ENCODE data around the gene BLOC1S1. TPM values are rescaled to one million over a fixed set of nuclear protein-coding genes. Genes with fewer than 3 reads are reported as not detected.
A peak's percentile ranks its signal among the peaks of the same experiment; 100 is the strongest.

BLOC1S1 gene
- total RNA-seq, 1 donor from 2014 or later, result 134 TPM

DNA sequence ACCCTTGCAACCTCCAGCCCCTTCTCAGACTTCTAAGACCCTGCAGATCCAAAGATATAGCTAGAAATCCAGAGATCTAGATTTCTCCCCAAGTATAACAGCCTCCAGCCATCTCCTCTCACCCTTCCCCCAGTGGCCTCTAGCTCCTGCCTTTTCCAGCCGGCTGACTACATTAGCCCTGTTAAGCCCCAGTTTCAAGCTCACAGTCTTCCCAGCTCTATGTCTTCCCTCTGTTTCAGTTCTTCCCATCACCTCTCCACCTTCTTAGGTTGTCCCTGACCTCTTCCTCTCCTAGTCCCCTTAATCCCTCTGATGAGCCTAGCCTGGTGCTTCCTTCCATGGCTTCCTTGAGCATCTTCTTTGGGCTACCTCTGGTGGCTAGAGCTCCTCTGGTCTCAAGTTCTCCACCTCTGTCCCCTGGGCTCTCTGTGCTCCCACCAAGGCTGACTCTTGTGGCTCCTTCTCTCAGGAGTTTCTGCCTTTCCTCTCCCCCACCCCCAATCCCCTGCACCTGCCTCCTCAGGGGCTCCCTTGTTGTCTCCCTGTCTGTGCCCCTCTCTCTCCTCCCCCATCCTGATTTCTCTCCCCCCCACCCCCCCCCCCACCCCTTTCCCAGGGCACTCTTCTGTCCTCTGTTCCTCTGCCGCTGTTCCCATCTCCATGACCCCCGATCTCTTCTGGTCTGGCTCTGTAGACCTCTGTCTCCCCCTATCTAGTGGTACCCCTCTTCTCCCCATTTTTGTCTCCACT is 26.3 kb downstream of the BLOC1S1 start:
- no peak overlapping the region for H3K4me3 ChIP-seq
- H3K27me3 ChIP-seq (ENCODE audit: low read depth), result no peaks in the 10 kb centered on the region
- H3K4me1 ChIP-seq, result peaks cover 29% of the 10 kb centered on the region
- TF ChIP-seq, protein P1, sequence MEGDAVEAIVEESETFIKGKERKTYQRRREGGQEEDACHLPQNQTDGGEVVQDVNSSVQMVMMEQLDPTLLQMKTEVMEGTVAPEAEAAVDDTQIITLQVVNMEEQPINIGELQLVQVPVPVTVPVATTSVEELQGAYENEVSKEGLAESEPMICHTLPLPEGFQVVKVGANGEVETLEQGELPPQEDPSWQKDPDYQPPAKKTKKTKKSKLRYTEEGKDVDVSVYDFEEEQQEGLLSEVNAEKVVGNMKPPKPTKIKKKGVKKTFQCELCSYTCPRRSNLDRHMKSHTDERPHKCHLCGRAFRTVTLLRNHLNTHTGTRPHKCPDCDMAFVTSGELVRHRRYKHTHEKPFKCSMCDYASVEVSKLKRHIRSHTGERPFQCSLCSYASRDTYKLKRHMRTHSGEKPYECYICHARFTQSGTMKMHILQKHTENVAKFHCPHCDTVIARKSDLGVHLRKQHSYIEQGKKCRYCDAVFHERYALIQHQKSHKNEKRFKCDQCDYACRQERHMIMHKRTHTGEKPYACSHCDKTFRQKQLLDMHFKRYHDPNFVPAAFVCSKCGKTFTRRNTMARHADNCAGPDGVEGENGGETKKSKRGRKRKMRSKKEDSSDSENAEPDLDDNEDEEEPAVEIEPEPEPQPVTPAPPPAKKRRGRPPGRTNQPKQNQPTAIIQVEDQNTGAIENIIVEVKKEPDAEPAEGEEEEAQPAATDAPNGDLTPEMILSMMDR (IDR thresholded peaks at IDR 0.05), result no peak
- no peaks in the 10 kb centered on the region for H3K9me3 ChIP-seq
- intact Hi-C loops (cut with DNase I), result loop anchor here (10.0 kb wide), 1 partner anchor 193 kb away; the partner anchor contains the start of gene DGKA
- ATAC-seq, result no peak
- H3K36me3 ChIP-seq, result no peaks in the 10 kb centered on the region
- no peak overlapping the region for H3K27ac ChIP-seq
- no peak for DNase-seq

DNA sequence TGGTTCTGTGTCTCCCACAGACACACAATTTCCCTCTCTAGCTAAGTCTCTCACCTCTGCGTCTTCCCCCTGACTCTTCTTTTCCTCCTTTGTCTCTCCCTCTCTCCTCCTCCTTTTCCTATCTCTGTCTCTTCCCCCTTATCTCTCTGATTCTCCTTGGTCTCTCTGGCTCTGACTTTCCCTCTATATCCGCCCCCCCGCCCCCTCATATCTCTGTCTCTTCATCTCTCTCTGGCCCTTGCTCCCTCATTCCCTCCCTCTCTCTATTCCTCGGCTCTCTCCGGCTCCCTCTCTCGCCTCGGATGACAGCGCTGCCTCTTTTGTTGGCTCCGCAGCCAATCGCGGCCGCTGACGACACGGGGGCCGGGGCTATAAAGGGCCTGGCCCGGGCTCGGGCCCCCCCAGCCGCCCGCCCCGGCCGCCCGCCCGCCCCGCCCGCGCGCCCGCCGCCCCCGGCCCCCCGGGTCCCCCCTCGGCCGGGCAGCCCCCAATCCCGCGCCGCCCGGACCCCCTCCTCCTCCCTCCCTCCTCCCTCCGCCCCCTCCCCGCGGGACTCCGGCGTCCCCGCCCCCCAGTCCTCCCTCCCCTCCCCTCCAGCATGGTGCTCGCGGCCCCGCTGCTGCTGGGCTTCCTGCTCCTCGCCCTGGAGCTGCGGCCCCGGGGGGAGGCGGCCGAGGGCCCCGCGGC is 27.0 kb downstream of the BLOC1S1 start, which contains the start of gene GDF11:
GDF11 (plus strand) TSS at position 404 of the 687 bp plus-strand sequence; CDS start at position 599, 195 bp downstream.
- Histone ChIP-seq H3K27me3 (ENCODE audit: low read depth) (no peaks in the 10 kb centered on the region), H3K4me1 (peaks cover 21% of the 10 kb centered on the region), H3K4me3 (peak within 1 kb of the TSS; percentile 58), H3K27ac (peak within 1 kb of the TSS; percentile 21), H3K9me3 (no peaks in the 10 kb centered on the region), H3K36me3 (no peaks in the 10 kb centered on the region)
- TF ChIP-seq, protein P1 (IDR thresholded peaks at IDR 0.05), result no peak
- DNase-seq (peak; percentile 74), ATAC-seq (peak; percentile 46 to 52)
- intact Hi-C loops (cut with DNase I), result loop anchor here (10.0 kb wide), 1 partner anchor 192 kb away; the partner anchor contains the start of gene DGKA

DNA sequence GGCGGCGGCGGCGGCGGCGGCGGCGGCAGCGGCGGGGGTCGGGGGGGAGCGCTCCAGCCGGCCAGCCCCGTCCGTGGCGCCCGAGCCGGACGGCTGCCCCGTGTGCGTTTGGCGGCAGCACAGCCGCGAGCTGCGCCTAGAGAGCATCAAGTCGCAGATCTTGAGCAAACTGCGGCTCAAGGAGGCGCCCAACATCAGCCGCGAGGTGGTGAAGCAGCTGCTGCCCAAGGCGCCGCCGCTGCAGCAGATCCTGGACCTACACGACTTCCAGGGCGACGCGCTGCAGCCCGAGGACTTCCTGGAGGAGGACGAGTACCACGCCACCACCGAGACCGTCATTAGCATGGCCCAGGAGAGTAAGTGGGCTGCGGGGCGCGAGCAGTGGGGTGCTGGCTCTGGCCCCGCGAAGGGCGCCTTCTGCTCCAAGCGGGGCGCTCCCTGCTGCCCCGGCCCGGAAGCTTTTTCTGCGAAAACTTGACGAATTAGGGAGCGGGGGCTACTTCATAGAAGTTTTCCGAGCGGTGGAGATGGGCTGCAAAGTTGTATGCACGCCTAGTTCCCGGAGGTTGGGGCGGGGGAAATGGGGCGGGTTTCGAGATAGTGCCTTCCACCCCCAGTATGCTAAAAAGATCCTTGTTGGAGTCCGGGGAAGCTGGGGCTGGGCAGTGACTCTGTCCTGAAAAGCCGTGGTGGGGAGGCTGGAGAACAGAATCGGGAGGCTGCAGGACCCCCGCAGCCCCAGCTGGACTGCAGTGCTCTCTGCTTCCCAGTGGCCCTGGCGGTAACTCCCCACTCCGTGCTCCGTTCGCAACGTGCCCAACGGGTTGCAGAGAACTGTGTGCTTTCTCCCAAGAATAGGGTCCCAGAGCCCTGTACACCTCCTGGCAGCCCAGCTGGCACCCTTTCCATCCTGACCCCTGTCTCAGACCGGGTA is 27.8 kb downstream of the BLOC1S1 start:
- Histone ChIP-seq H3K36me3 (no peaks in the 10 kb centered on the region), H3K27ac (peak overlapping the region; percentile 21), H3K4me3 (peak overlapping the region; percentile 58), H3K27me3 (ENCODE audit: low read depth) (no peaks in the 10 kb centered on the region), H3K4me1 (peaks cover 14% of the 10 kb centered on the region), H3K9me3 (no peaks in the 10 kb centered on the region)
- ATAC-seq (peak; percentile 46 to 53), DNase-seq (peak; percentile 78)
- intact Hi-C loops (cut with DNase I), result loop anchor here (10.0 kb wide), 1 partner anchor 191 kb away; the partner anchor contains the start of gene DGKA
- TF ChIP-seq, protein P1 (IDR thresholded peaks at IDR 0.05), result no peak

DNA sequence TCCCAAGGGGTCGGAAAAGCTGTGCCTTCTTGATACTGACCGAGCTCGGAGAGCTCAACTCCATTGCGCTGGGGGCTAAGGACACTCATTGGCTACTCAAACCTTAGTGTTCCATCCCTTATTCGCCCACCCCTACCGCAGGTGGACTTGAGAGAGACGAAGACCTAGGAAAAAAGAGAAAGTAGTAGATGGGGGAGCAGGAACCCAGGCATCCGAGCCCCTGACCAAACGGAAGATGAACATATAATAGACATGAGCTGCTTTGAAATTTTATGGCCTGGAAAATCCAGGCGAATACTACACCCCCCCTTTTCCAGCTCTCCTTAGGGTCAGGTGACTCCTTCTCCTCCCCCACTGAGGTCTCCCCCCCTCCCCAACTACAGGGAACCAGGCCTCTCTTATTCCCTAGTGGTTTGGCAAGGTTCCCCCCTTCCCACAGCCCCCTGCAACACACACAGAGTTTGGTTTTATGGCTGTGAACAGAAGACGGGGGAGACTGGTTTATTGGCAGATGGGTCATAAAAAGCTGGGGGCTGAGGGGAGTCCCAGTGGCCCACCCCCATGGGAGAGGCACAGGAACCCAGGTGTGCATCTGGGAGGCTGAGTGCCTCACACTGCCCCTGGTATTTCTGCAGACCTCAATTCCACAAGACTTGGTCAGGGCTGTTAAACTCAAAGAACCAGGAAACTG is 28.6 kb downstream of the BLOC1S1 start:
- intact Hi-C loops (cut with DNase I), result loop anchor here (10.0 kb wide), 1 partner anchor 190 kb away; the partner anchor contains the start of gene DGKA
- Histone ChIP-seq H3K27ac (peak overlapping the region; percentile 21), H3K36me3 (no peaks in the 10 kb centered on the region), H3K4me3 (peak overlapping the region; percentile 58), H3K9me3 (no peaks in the 10 kb centered on the region), H3K4me1 (peaks cover 14% of the 10 kb centered on the region), H3K27me3 (ENCODE audit: low read depth) (no peaks in the 10 kb centered on the region)
- DNase-seq, result no peak
- ATAC-seq, result peak; percentile 2
- TF ChIP-seq, protein P1 (IDR thresholded peaks at IDR 0.05), result no peak

All from lower lobe of right lung (tissue), 2 donors.